PC-9 (cell line): ENCODE data around the gene ZNF260. TPM values are rescaled to one million over a fixed set of nuclear protein-coding genes. Genes with fewer than 3 reads are reported as not detected.

Experiments
- BruUV-seq: library from RNA; stranded (reverse); fragments of 400-500 nt; replicated peaks from 2 replicates; lab custom pipeline; 2021; lab: Mats Ljungman, UMichigan
- CTCF ChIA-PET: fragments of 300-600 bp; sonication (Branson Sonifier 250); formaldehyde crosslinking; loops from one replicate; lab custom pipeline; 2022; ENCODE audit warnings: antibody characterized with exemption; lab: Charles Lee
- POLR2A ChIA-PET: fragments of 300-600 bp; sonication (Branson Sonifier 250); formaldehyde crosslinking; loops from one replicate; lab custom pipeline; 2022; ENCODE audit warnings: antibody characterized with exemption; ENCODE audit not compliant: unreplicated experiment; lab: Charles Lee
- DNase-seq, 2 experiments: peaks; one replicate each; pipeline versions ENCODE4 v3.0.0 to v3.0.0-alpha.2; 2015 to 2022; ENCODE audit warnings: mixed read lengths in 1 of 2
- H2AFZ ChIP-seq: fragments of 200-600 bp; sonication (generic); 2 replicates; pipeline ENCODE4 v1.8.1; 2017; ENCODE audit warnings: antibody characterized with exemption
- H3F3A ChIP-seq: fragments of 200-600 bp; sonication (generic); 2 replicates; pipeline ENCODE4 v1.8.1; 2017; ENCODE audit warnings: antibody characterized with exemption, mild to moderate bottlenecking, low read depth; ENCODE audit not compliant: insufficient read depth
- H3K27ac ChIP-seq: fragments of 200-600 bp; sonication (generic); 2 replicates; pipeline ENCODE4 v1.6.1; 2016; ENCODE audit warnings: mixed run types
- H3K27me3 ChIP-seq: fragments of 200-600 bp; sonication (generic); 2 replicates; pipeline ENCODE4 v1.6.1; 2016; ENCODE audit warnings: low read depth, mixed run types; ENCODE audit not compliant: insufficient read depth
- H3K36me3 ChIP-seq: fragments of 200-600 bp; sonication (generic); 2 replicates; pipeline ENCODE4 v1.6.1; 2016; ENCODE audit warnings: low read depth, mixed run types
- H3K4me1 ChIP-seq: fragments of 200-600 bp; sonication (generic); replicated peaks from 2 replicates; pipeline ENCODE4 v1.6.1; 2016; ENCODE audit warnings: mixed run types; ENCODE audit not compliant: insufficient read depth
- H3K4me2 ChIP-seq: fragments of 200-600 bp; sonication (generic); 2 replicates; pipeline ENCODE4 v1.6.1; 2017; ENCODE audit warnings: mixed run types
- H3K4me3 ChIP-seq: fragments of 200-600 bp; sonication (generic); 2 replicates; pipeline ENCODE4 v1.6.1; 2016; ENCODE audit warnings: mixed run types
- H3K79me2 ChIP-seq: fragments of 200-600 bp; sonication (generic); 2 replicates; pipeline ENCODE4 v1.6.1; 2017; ENCODE audit warnings: low read depth, mixed run types
- H3K9me2 ChIP-seq: fragments of 200-600 bp; sonication (generic); 2 replicates; pipeline ENCODE4 v1.8.1; 2017; ENCODE audit warnings: mild to moderate bottlenecking; ENCODE audit not compliant: insufficient read depth
- H3K9me3 ChIP-seq: fragments of 200-600 bp; sonication (generic); 2 replicates; pipeline ENCODE4 v1.8.1; 2016; ENCODE audit warnings: low read depth; ENCODE audit not compliant: insufficient read depth
- H4K20me1 ChIP-seq: fragments of 200-600 bp; sonication (generic); 2 replicates; pipeline ENCODE4 v1.8.1; 2017; ENCODE audit not compliant: insufficient read depth
- EZH2 ChIP-seq: fragments of 200-600 bp; sonication (generic); IDR thresholded peaks from 2 replicates; pipeline ENCODE4 v1.8.0; 2017; ENCODE audit warnings: antibody characterized with exemption, low read depth
- intact Hi-C: fragments of 100-400 bp; cut with micrococcal nuclease; formaldehyde crosslinking; loops from one replicate; pipeline ENCODE4 v1.10.0; 2022; ENCODE audit not compliant: unreplicated experiment
- total RNA-seq: library from RNA; stranded (reverse); gene quantifications from 2 replicates; pipeline ENCODE4 v1.2.3, GENCODE V29; 2021
- TF ChIP-seq, protein P1 (sequence below): fragments of 200-600 bp; sonication (generic); conservative IDR thresholded peaks from 2 replicates; pipeline ENCODE4 v1.6.1; 2017; ENCODE audit warnings: mixed run types, antibody characterized with exemption, mild to moderate bottlenecking, moderate library complexity

Gene ZNF260
- total RNA-seq, 1 experiment from 2014 or later: 10.6 TPM

- no TSS peak for BruUV-seq
- H3K36me3 ChIP-seq: peaks cover 56% of the 10 kb centered on the region
- no peaks in the 10 kb centered on the region for H3K9me2 ChIP-seq
- no peaks in the 10 kb centered on the region for H3F3A ChIP-seq
- CTCF ChIA-PET: no interaction called here
- TF ChIP-seq, protein P1, sequence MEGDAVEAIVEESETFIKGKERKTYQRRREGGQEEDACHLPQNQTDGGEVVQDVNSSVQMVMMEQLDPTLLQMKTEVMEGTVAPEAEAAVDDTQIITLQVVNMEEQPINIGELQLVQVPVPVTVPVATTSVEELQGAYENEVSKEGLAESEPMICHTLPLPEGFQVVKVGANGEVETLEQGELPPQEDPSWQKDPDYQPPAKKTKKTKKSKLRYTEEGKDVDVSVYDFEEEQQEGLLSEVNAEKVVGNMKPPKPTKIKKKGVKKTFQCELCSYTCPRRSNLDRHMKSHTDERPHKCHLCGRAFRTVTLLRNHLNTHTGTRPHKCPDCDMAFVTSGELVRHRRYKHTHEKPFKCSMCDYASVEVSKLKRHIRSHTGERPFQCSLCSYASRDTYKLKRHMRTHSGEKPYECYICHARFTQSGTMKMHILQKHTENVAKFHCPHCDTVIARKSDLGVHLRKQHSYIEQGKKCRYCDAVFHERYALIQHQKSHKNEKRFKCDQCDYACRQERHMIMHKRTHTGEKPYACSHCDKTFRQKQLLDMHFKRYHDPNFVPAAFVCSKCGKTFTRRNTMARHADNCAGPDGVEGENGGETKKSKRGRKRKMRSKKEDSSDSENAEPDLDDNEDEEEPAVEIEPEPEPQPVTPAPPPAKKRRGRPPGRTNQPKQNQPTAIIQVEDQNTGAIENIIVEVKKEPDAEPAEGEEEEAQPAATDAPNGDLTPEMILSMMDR: no peak
- TF ChIP-seq EZH2: no peak
- H3K79me2 ChIP-seq: peaks cover 40% of the 10 kb centered on the region
- POLR2A ChIA-PET: no interaction called here
- H4K20me1 ChIP-seq: no peaks in the 10 kb centered on the region
- H3K9me3 ChIP-seq: peaks cover 35% of the 10 kb centered on the region
- peak overlapping the region; percentile 88 for H3K4me2 ChIP-seq
- H2AFZ ChIP-seq: no peak overlapping the region
- peak overlapping the region; percentile 90; the same call in 1 of the 2 replicates for H3K4me3 ChIP-seq
- DNase-seq: no peak
- intact Hi-C loops: loop anchor here (5.0 kb wide), 1 partner anchor 447 kb away; no protein-coding TSS in a partner anchor
- H3K27ac ChIP-seq: no peak overlapping the region
- H3K27me3 ChIP-seq: no peaks in the 10 kb centered on the region
- H3K4me1 ChIP-seq: peaks cover 6% of the 10 kb centered on the region; the same call in 1 of the 2 replicates
Measured at GRCh38 chr19:36574741-36575140, 46.7 kb upstream of the ZNF260 start.

- peak; percentile 27 to 61 for DNase-seq
- TF ChIP-seq EZH2: no peak
- TF ChIP-seq, protein P1: no peak
- no peaks in the 10 kb centered on the region for H3K9me2 ChIP-seq
- intact Hi-C loops: loop anchor here (1.0 to 5.0 kb wide), 3 partner anchors 46 to 447 kb away; partner anchors contain the start of genes ZNF260 and ZNF461
- no peaks in the 10 kb centered on the region for H3K27me3 ChIP-seq
- CTCF ChIA-PET: no interaction called here
- POLR2A ChIA-PET: interaction anchor here (0.7 kb wide), 1 partner anchor 44 kb away, joined by 3 read pairs; no protein-coding TSS in a partner anchor
- peaks cover 6% of the 10 kb centered on the region; the same call in 1 of the 2 replicates for H3K4me1 ChIP-seq
- H3K4me2 ChIP-seq: peak overlapping the region; percentile 88
- H2AFZ ChIP-seq: peak overlapping the region; percentile 99
- peak overlapping the region; percentile 55 for H3K27ac ChIP-seq
- peaks cover 40% of the 10 kb centered on the region for H3K79me2 ChIP-seq
- H3K9me3 ChIP-seq: peaks cover 29% of the 10 kb centered on the region
- H4K20me1 ChIP-seq: no peaks in the 10 kb centered on the region
- no peaks in the 10 kb centered on the region for H3F3A ChIP-seq
- BruUV-seq: TSS peak; percentile 43
- peak overlapping the region; percentile 90 for H3K4me3 ChIP-seq
- peaks cover 57% of the 10 kb centered on the region for H3K36me3 ChIP-seq
Measured at GRCh38 chr19:36573895-36574720, 46.0 kb upstream of the ZNF260 start.

DNA sequence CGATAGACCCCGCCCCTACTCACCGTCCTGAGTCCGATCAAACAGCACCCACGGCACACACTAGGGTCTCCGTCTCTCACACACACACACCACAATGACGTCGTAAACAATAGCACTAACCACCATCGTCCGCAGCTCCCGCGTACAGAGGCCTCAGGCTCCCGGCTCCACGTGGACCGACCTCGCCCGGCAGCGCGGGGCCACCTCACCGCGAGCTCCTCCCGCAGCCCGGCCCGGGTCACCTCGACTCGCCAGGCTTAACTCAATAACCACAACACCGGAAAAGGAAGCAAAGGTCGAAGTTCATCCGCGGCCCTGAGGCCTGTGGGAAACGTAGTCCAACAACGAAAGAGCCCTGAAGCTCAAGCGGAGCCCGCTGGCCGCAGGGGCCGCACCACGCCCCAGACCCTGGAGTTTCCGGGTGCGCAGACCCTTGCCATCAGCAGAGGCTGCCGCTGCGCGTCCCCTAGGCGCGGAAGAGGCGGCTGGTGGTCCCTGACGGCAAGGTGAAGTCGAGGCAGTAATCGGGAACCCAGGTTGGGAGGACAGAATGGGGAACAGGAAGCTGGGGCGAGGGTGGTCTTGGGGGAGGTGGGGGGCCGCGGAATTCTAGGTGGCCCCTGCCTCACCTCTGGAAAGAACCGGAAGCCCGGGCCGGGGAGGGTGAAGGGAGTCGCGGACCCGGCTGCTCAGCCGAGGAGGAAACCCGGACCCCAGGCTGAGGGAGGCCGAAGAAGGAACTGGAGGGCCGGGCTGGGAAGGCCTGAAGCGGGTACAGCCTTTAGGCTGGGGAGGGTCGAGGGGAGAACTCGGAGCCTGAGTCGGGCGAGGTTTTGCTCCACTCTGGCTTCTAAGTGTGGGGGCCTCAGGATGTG, 45.2 kb upstream of the ZNF260 start, which contains the start of gene ZNF529:
ZNF529 (minus strand) TSS at position 273 of the 875 bp plus-strand sequence. CDS start 946 bp downstream, outside the sequence.
- no peaks in the 10 kb centered on the region for H3K9me2 ChIP-seq
- H3K4me1 ChIP-seq: peaks cover 6% of the 10 kb centered on the region; the same call in 1 of the 2 replicates
- POLR2A ChIA-PET: interaction anchor here (0.6 to 1.0 kb wide), 6 partner anchors 43 to 440 kb away, joined by 3 to 12 read pairs (median 4); partner anchors contain the start of gene ZNF345
- H3K9me3 ChIP-seq: peaks cover 27% of the 10 kb centered on the region; the same call in 1 of the 2 replicates
- H3F3A ChIP-seq: no peaks in the 10 kb centered on the region
- H3K4me3 ChIP-seq: peak within 1 kb of the TSS; percentile 90
- H3K27ac ChIP-seq: peak within 1 kb of the TSS; percentile 55
- CTCF ChIA-PET: no interaction called here
- intact Hi-C loops: loop anchor here (1.0 to 5.0 kb wide), 3 partner anchors 45 to 446 kb away; partner anchors contain the start of genes ZNF260 and ZNF461
- H3K27me3 ChIP-seq: no peaks in the 10 kb centered on the region
- H2AFZ ChIP-seq: peak within 1 kb of the TSS; percentile 99
- peak within 1 kb of the TSS; percentile 88 for H3K4me2 ChIP-seq
- H3K36me3 ChIP-seq: peaks cover 56% of the 10 kb centered on the region
- DNase-seq: peak; percentile 84 to 87
- no peaks in the 10 kb centered on the region for H4K20me1 ChIP-seq
- H3K79me2 ChIP-seq: peaks cover 40% of the 10 kb centered on the region
- BruUV-seq: no TSS peak
- TF ChIP-seq EZH2: no peak
- TF ChIP-seq, protein P1: no peak
